IgD-negative memory B cell (primary cell): ENCODE measurements around the gene SAMHD1. TPM values are rescaled to one million over a fixed set of nuclear protein-coding genes. Genes with fewer than 3 reads are reported as not detected.

Experiments
- H3K27ac Mint-ChIP-seq, 3 donors: one replicate each; pipeline ENCODE4 v1.8.0; 2020 to 2022; ENCODE audit warnings: mild to moderate bottlenecking in 3 of 3, mixed read lengths in 3 of 3, moderate library complexity in 1 of 3
- H3K27me3 Mint-ChIP-seq: one replicate; pipeline ENCODE4 v1.8.0; 2021; ENCODE audit warnings: mixed read lengths
- H3K36me3 Mint-ChIP-seq: one replicate; pipeline ENCODE4 v1.8.0; 2020; ENCODE audit warnings: mild to moderate bottlenecking, mixed read lengths
- H3K4me1 Mint-ChIP-seq, 3 donors: one replicate each; pipeline ENCODE4 v1.8.0; 2020 to 2022; ENCODE audit warnings: mixed read lengths in 3 of 3, mild to moderate bottlenecking in 1 of 3
- H3K4me3 Mint-ChIP-seq, 4 donors: one replicate each; pipeline ENCODE4 v1.8.0; 2020 to 2022; ENCODE audit warnings: mild to moderate bottlenecking in 4 of 4, mixed read lengths in 4 of 4, moderate library complexity in 3 of 4
- H3K9me3 Mint-ChIP-seq, 3 donors: one replicate each; pipeline ENCODE4 v1.8.0; 2020 to 2021; ENCODE audit warnings: mixed read lengths in 3 of 3, mild to moderate bottlenecking in 1 of 3
- polyA plus RNA-seq: library from polyadenylated mRNA; unstranded; fragments of 300-500 nt; fragmentation: Illumina TruSeq; gene quantifications from one replicate; pipeline ENCODE4 v1.2.3, GENCODE V29; 2021

The SAMHD1 gene
- polyA plus RNA-seq, 1 donor from 2014 or later: 23.2 TPM

- H3K4me3 Mint-ChIP-seq: peak overlapping the region; percentile 75 to 88 (median 84)
- no peaks in the 10 kb centered on the region for H3K36me3 Mint-ChIP-seq
- H3K27ac Mint-ChIP-seq: peak overlapping the region; percentile 23 to 37 (median 31)
- H3K27me3 Mint-ChIP-seq: no peaks in the 10 kb centered on the region
- H3K4me1 Mint-ChIP-seq: peaks cover 14 to 52% (median 32%) of the 10 kb centered on the region in 3 donors
- no peaks in the 10 kb centered on the region for H3K9me3 Mint-ChIP-seq
Observed at GRCh38 chr20:36861875-36862801, 89.4 kb downstream of the SAMHD1 start.

DNA sequence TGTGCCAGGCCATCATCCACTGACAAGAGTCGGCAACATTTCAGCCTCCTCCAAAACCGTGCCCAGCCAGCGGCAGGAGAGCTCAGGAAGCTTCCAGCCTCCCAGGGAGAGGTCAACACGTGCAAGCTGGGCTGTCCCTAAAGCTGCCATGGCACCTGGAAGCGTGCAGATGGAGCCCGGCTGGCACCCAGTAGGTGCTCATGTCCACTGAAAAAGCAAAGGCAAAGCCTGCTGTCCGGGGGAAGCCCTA is 90.0 kb downstream of the SAMHD1 start:
- Mint-ChIP-seq H3K27ac (peak overlapping the region; percentile 31 to 64 (median 37)), H3K36me3 (no peaks in the 10 kb centered on the region), H3K4me1 (peaks cover 13 to 52% (median 34%) of the 10 kb centered on the region in 3 donors), H3K9me3 (no peaks in the 10 kb centered on the region), H3K27me3 (no peaks in the 10 kb centered on the region), H3K4me3 (peak overlapping the region; percentile 75 to 88 (median 84))

GRCh38 chr20:36860811-36861624 is 90.5 kb downstream of the SAMHD1 start:
- peak overlapping the region in 2 of 3 donors; percentile 37 to 64 for H3K27ac Mint-ChIP-seq
- no peaks in the 10 kb centered on the region for H3K27me3 Mint-ChIP-seq
- peaks cover 13 to 50% (median 32%) of the 10 kb centered on the region in 3 donors for H3K4me1 Mint-ChIP-seq
- H3K36me3 Mint-ChIP-seq: no peaks in the 10 kb centered on the region
- H3K4me3 Mint-ChIP-seq: peak overlapping the region; percentile 75 to 88 (median 84)
- H3K9me3 Mint-ChIP-seq: no peaks in the 10 kb centered on the region

DNA sequence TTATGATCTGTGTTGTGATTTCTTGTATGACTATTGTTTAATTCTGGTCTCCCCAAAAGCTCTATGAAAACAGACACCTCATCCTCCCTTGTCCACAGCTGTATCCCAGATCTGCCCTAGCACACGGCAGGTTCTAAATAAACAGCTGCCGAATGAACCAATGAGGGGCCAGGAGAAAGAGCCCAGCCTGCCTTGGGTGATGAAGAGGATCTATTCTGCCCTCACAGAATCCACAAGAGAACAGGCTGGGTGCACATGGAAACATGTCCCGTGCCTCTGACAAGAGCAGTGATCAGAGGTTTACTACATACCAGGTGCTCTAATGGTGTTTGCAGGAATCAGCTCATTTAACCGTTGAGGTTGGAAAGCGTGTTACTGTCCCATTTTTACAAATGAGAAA is 91.2 kb downstream of the SAMHD1 start:
- Mint-ChIP-seq H3K36me3 (no peaks in the 10 kb centered on the region), H3K9me3 (no peaks in the 10 kb centered on the region), H3K27ac (peak overlapping the region in 1 of 3 donors; percentile 37), H3K27me3 (no peaks in the 10 kb centered on the region), H3K4me1 (peaks cover 13 to 50% (median 32%) of the 10 kb centered on the region in 3 donors), H3K4me3 (peak overlapping the region in 3 of 4 donors; percentile 22 to 85 (median 83))

DNA sequence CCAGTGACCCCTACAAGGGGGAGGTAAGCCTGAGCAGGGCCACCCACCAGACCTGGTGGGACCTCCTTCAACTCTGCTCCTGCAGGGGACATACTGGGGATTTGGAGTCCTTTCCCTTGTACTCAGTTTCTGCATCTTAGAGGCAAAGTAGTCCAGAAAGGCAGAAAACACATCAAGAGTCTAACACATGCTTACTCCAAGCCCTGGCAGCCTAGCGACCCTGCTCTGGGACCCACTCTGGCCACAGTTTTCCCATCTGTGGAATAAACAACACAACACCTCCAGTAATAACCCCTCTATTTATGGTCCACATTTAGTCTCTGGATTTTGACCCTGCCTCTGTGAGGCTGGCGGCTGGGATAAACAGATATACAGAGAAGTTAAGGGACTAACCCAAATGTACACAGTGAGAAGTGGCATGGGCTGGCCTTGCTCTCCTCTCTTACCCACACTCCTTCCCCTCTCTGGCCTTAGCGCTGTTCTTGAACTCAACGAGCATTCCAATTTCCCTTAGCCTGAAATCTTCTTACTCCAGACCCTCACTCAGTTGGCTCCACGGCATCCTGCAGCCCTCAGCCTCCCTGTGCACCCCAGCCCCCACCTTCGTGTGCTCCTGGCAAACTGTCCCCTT is 91.7 kb downstream of the SAMHD1 start:
- peaks cover 13 to 50% (median 32%) of the 10 kb centered on the region in 3 donors for H3K4me1 Mint-ChIP-seq
- H3K27ac Mint-ChIP-seq: no peak overlapping the region
- no peaks in the 10 kb centered on the region for H3K27me3 Mint-ChIP-seq
- peak overlapping the region; percentile 33 to 83 (median 58) for H3K4me3 Mint-ChIP-seq
- H3K9me3 Mint-ChIP-seq: no peaks in the 10 kb centered on the region
- no peaks in the 10 kb centered on the region for H3K36me3 Mint-ChIP-seq

GRCh38 chr20:36859282-36859555 is 92.3 kb downstream of the SAMHD1 start:
- H3K9me3 Mint-ChIP-seq: no peaks in the 10 kb centered on the region
- no peaks in the 10 kb centered on the region for H3K27me3 Mint-ChIP-seq
- H3K4me1 Mint-ChIP-seq: peaks cover 13 to 51% (median 31%) of the 10 kb centered on the region in 3 donors
- no peak overlapping the region for H3K4me3 Mint-ChIP-seq
- H3K36me3 Mint-ChIP-seq: no peaks in the 10 kb centered on the region
- no peak overlapping the region for H3K27ac Mint-ChIP-seq

GRCh38 chr20:36856691-36857635 is 94.5 kb downstream of the SAMHD1 start:
- H3K36me3 Mint-ChIP-seq: no peaks in the 10 kb centered on the region
- H3K4me1 Mint-ChIP-seq: peaks cover 17 to 63% (median 41%) of the 10 kb centered on the region in 3 donors
- H3K27ac Mint-ChIP-seq: peak overlapping the region in 1 of 3 donors; percentile 89
- H3K4me3 Mint-ChIP-seq: peak overlapping the region in 1 of 4 donors; percentile 15
- no peaks in the 10 kb centered on the region for H3K9me3 Mint-ChIP-seq
- H3K27me3 Mint-ChIP-seq: no peaks in the 10 kb centered on the region

DNA sequence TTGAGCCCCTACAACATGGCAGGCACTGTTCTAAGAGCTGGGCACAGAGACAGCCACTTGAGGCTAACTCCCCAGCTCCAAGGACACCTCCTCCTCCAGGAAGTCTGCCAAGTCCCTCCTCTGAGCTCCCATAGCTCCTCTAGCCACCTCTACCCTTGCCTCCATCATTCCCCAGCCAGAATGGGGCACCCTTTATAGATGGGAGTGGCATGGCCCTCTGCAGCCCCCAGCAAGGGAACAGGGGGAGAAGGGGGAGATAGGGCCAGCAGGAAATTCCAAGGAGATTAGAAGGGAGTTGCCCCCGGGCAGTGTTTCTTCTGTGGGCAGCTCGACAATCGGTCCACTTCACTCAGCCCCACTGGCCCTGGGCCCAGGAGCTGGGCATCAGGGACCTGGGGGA is 95.3 kb downstream of the SAMHD1 start:
- H3K4me1 Mint-ChIP-seq: peaks cover 25 to 63% (median 44%) of the 10 kb centered on the region in 3 donors
- no peaks in the 10 kb centered on the region for H3K27me3 Mint-ChIP-seq
- H3K27ac Mint-ChIP-seq: peak overlapping the region in 1 of 3 donors; percentile 63
- no peak overlapping the region for H3K4me3 Mint-ChIP-seq
- H3K36me3 Mint-ChIP-seq: no peaks in the 10 kb centered on the region
- no peaks in the 10 kb centered on the region for H3K9me3 Mint-ChIP-seq

- Mint-ChIP-seq H3K27me3 (no peaks in the 10 kb centered on the region), H3K4me3 (peak overlapping the region in 1 of 4 donors; percentile 12), H3K4me1 (peaks cover 26 to 60% (median 45%) of the 10 kb centered on the region in 3 donors), H3K27ac (peak overlapping the region in 1 of 3 donors; percentile 67), H3K9me3 (peaks cover 0 to 3% (median 0%) of the 10 kb centered on the region in 3 donors), H3K36me3 (peaks cover 3% of the 10 kb centered on the region)
Observed at GRCh38 chr20:36855241-36855657, 96.3 kb downstream of the SAMHD1 start.

- peaks cover 3% of the 10 kb centered on the region for H3K36me3 Mint-ChIP-seq
- H3K4me3 Mint-ChIP-seq: peak overlapping the region in 1 of 4 donors; percentile 73
- peak overlapping the region in 2 of 3 donors; percentile 23 to 93 for H3K27ac Mint-ChIP-seq
- H3K9me3 Mint-ChIP-seq: peaks cover 0 to 3% (median 0%) of the 10 kb centered on the region in 3 donors
- H3K27me3 Mint-ChIP-seq: no peaks in the 10 kb centered on the region
- H3K4me1 Mint-ChIP-seq: peaks cover 25 to 57% (median 40%) of the 10 kb centered on the region in 3 donors
Observed at GRCh38 chr20:36854348-36855240, 96.9 kb downstream of the SAMHD1 start.

DNA sequence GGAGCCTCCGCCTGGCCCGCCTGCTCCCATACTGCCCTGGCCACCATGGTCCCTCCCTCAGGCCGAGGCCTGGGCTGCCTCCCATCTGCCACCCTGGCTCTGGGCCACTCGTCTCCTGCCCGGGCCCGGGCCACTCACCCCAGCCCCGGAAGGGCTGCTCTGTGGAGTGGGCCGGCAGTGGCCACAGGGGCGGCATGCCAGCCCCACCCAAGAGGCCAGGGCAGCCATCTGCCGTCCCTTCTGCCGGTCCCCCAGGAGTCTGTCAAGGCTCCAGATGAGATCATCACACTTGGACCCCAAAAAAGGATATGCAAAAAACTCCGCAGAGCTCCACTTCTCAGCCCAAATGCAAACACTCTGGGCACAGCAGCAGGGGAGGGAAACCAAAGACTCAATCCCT is 99.3 kb downstream of the SAMHD1 start:
- H3K36me3 Mint-ChIP-seq: peaks cover 3% of the 10 kb centered on the region
- H3K27me3 Mint-ChIP-seq: no peaks in the 10 kb centered on the region
- H3K4me3 Mint-ChIP-seq: peak overlapping the region; percentile 39 to 87 (median 62)
- peak overlapping the region; percentile 76 to 84 (median 82) for H3K27ac Mint-ChIP-seq
- H3K9me3 Mint-ChIP-seq: peaks cover 0 to 3% (median 0%) of the 10 kb centered on the region in 3 donors
- H3K4me1 Mint-ChIP-seq: peaks cover 38 to 53% (median 51%) of the 10 kb centered on the region in 3 donors

DNA sequence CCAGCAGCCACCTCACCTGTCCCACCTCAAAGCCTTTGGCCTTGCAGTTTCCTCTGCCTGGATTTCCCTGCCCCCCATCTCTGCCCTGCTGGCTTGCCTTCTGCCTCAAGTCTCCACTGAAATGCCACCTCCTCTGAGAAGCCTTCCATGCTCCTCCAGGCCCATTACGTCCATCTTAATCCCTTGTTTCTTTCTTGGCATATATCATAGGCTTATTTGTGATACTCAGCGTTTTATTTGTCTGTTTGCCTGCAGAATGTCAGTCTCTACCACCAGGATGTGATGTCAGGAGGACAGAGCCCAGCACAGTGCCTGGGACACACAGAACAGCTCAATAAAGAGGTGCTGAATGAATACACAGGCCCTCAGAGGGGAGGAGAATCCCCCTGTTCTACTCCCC is 100.0 kb downstream of the SAMHD1 start:
- Mint-ChIP-seq H3K9me3 (peaks cover 0 to 3% (median 0%) of the 10 kb centered on the region in 3 donors), H3K27me3 (no peaks in the 10 kb centered on the region), H3K36me3 (peaks cover 3% of the 10 kb centered on the region), H3K4me1 (peaks cover 35 to 50% (median 50%) of the 10 kb centered on the region in 3 donors), H3K4me3 (peak overlapping the region in 3 of 4 donors; percentile 39 to 87 (median 74)), H3K27ac (peak overlapping the region; percentile 76 to 84 (median 82))

GRCh38 chr20:36850759-36851158 is 100.7 kb downstream of the SAMHD1 start:
- peaks cover 0 to 3% (median 0%) of the 10 kb centered on the region in 3 donors for H3K9me3 Mint-ChIP-seq
- peaks cover 3% of the 10 kb centered on the region for H3K36me3 Mint-ChIP-seq
- no peaks in the 10 kb centered on the region for H3K27me3 Mint-ChIP-seq
- peaks cover 43 to 53% (median 52%) of the 10 kb centered on the region in 3 donors for H3K4me1 Mint-ChIP-seq
- peak overlapping the region in 2 of 3 donors; percentile 71 to 84 for H3K27ac Mint-ChIP-seq
- peak overlapping the region in 3 of 4 donors; percentile 41 to 87 (median 51) for H3K4me3 Mint-ChIP-seq
